HG02943 (cell line): Measurements from ENCODE around the gene MOB2.

Source experiments
- ATAC-seq: cut with Tn5 transposase; IDR thresholded peaks from one replicate; pipeline ENCODE4 v1.9.1; 2021; ENCODE audit warnings: mild to moderate bottlenecking, low read depth, moderate library complexity; ENCODE audit not compliant: unreplicated experiment

Gene MOB2

DNA sequence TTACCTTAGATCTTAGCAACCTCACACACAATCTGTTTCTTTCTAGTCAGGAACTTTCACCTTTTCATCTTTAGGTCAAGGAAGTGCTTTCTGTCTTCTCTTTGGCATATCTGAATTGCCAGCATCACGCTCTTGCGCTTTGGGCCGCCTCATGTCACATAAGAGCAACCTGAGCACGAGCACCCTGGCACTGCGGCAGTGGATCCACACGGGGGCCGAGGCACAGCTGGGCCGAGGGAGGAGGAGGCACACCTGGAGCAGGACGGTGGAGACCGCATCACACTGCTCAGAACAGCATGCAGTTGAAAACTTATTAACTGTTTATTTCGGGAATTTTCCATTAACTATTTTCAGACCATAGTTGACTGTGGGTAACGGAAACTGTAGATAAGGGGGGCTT lies 10.7 kb downstream of the MOB2 start:
- no peak for ATAC-seq

DNA sequence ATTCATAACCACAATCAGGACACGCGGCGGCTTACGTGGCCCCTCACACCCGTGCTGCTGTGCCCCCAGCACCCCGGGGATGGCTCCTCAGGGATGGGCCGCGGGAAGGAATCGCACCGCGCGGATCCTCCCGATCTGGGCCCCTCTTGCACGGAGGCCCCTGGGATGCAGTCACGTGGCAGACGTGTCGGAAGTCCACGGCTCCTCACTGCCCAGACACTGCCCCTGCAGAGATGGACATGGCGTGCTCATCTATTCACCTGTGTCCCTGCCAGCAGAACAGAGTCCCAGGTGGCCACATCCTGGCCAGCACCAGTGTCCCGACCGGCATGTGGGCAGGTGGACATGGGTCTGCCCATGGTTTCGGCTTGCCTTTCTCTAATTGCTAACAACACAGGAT lies 12.8 kb downstream of the MOB2 start:
- no peak for ATAC-seq

DNA sequence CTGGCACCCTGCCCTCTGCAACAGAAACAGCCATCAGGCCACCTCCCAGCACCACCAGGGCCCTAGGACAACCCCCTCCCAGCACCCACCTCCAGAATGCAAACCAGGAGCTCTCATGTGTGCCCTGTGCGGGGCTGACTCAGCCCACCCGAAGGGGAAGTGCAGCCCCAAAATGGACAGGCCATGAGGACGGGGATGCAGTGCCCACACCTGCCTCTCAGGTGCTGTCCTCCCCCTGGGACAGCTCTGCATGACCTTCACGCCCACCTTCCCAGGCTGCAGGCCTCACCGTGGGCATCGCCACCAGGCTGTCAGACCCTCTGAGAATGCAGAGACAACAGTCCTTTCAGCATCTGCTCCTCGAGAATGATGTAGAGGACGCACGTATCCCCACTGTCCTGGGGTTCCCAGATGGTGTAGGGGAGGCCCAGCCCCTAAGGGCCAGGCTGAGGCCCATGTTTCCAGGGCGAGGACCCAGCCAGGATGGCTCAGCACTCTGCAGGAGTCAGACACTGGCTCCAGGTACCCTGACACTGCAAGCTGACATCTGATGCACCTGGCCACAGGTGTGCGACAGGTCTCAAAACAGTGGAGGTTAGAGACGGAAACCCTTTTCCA lies 13.5 kb downstream of the MOB2 start:
- no peak for ATAC-seq

DNA sequence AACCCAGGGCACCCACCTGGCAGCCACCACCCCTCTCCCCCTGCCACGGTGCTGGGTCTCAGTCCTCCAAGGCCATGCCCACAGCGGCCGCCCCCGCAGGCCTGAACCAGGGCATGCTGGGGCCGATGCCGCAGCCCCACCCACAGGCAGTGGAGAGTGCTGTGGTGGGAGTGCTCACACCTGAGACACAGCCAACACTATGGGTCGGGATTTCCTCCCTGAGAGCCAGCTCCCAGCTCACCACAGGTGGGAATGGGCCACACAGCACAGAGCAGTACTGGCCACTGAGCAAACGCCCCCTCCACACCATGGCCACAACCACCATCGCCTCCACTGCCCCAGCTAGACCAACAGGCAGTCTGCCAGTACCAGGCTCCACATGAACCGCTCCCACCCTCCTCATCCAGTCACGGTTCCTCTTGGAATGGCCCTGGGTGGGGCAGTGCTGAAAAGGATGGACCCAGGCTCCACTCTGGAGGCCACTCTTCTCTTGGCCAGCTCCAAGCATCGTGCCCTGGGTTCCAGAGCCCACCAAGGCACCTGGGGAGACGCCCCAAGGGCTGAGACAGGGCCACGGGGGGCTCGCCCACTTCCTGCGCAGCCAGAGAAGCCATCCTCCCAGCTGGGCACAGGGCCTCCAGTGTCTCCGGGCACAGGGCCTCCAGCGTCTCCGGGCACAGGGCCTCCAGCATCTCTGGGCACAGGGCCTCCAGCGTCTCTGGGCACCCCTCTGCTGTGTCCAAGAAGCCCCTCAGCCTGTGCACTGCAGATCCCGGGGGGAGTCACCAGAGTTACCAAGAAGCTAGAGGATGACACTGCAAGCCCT lies 14.2 kb downstream of the MOB2 start:
- ATAC-seq, result no peak

DNA sequence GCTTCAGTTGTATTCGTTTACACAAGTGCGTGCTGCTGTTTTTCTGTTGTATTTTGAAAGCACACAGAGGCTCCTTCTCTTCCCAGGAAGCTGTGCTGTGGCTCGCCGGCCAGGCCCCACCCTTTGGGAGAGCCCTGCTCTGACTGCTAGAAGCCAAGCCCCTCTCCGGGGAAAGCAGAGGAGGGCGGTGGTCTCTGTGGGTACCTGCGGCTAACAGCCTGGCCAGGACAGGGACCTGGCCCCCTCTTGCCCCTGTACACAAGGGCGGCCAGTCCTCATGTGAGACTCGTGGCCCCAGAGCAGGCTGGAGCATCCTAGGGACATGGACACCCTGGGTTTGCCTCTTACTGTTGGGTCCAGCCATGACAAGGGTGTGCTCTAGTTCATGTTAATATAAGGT lies 14.8 kb downstream of the MOB2 start:
- no peak for ATAC-seq

DNA sequence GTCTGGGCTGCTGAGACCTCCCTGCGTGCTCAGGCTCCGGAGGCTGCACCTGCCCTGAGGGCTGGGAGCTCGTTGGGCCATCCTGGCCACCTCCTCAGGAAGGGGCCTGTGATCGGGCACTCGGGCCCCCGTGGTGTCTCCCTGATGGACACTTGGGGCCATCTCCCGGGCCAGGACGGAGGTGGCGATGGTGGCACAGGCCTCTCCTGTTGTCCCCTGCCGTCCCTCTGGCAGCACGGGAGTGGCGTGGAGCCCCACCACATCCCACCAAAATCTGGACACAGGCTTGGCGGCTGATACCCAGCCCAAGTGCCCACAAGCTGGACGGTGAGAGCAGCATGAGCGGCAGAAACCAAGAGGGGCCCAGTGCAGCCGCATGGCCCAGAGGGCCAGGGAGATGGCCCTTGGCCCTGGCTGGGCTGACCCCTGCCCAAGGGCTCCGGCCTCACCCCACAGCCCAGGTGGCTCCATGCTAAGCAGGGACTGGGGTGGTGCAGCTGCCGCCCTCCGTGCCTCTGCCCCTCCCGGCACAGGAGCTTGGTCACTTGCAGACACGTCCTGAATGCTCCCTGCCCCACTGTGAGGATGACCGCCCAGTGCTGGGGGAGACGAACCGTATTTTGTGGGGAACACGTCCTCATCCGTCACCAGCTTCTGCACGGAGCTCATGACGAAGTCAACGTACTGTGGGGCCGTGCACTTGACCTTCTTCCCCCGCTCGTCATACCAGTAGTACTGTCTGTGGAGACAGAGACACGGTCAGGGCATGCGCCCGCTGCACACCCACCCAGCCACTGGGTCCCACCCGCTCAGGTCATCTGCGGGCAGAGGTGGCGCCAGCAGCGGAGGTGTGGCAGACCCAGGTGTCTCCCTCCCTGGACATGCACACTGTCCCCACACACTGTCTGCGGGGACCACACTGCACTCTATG lies 15.6 kb downstream of the MOB2 start:
- ATAC-seq, result no peak

DNA sequence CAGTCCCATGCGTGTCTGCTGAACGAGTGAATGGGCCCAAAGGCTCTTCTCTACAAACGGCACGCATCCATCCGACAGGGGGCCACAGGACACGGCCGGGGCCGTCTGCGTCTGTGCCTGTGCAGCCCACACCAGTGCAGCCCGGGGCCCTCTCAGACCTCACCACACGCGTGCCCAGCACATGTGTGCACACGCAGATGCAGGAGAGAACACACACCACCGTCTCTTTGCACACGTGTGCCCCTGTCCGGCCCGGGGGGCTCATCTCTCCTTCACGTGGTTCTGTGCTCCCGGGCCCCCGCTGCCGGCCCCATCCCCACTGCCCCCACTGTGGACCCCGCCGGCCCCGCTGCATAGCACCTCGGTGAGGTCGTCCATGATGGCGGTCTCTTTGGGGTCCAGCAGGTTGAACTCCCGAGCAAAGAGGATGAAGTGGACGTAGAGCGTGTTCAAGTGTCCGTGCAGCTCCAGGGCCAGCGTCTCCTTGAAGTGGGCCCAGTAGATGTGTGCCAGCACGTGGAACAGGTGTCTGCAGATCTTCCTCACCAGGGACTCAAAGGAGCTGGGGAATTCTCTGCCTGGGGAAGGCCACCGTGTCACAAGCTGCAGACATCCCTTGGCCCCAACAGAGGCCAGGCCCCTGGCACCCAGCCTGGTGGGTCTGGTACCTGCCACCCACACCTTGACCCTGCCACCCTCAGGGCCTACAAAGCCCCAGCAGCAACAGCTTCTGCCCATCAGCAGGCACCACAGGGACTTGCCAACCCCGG lies 16.5 kb downstream of the MOB2 start:
- no peak for ATAC-seq

DNA sequence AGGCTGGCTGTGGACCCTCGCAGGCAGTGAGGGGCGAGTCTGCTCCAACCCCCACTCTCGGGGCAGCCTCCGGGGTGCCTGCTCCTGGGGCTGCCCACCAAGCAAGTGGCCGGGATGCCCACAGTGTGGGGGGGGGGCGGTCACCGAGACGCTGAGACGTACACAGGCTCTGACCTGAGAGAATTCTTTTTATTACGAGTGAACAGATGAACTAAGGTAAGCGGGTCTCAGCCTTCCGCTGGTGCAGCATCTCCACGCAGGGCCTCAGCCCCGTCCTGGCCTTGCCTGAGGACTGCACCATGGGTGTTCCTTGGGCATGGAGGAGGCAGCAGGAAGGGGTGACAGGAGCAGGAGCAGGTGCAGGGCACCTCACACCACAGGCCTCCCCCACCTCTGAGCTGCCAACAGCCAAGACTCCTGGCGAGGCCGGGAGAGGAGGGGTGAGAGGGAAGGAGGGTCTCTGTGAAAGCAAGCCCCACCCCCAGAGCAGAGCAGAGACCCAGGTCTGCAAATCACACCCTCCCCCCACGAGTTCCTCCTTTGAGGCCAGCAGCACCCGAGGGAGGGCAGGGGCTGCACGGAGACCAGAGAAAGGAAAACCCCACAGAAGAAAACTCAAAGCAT lies 17.2 kb downstream of the MOB2 start:
- ATAC-seq, result no peak

DNA sequence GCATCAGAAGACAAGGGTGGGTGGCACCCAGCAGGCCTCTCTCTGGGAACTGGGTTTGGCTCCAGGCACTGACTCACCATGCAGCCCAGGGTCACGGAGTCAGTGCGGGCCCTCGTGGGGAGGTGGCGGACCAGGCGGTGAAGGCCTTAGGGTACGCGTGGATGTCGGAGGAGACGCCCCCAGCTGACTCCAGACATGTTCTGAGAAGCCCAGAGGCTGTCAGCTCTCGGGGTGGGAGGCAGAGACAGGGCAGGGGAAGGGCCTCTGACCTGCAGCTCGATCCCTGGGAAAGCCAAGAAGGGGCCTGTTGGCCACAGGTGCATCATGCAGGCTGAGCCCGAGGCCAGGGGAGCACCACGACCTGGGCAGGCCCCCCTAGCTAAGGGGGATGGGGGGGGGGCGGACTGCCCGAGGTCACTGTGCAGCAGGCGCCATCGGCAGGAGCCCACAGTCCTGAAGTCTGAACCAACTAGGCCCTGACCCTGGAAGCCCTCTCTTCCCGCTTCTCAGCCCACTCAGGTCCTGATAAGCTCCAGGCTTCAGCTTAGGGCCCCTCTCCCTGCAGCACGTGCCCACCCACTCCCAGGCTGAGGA lies 18.0 kb downstream of the MOB2 start:
- ATAC-seq, result no peak

DNA sequence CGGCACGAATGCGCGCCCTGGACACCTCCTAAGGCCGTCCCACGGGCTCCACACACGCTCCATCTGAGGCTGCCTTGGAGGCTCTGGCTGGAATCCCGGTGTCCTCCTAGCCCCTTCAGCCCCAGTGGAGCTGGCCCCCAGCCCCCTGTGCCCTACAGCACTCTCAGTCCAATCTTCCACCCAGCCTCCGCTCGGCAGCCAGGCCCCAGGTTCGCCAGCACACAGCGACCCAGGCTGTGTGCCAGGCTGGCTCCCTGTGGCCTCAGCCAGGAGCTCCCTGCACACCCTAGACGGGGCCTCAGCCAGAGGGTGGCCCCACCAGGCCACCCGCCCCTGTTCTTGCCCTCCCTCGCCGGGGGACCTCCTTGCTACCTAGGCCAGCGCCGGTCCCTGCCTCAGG lies 18.6 kb downstream of the MOB2 start:
- ATAC-seq, result no peak

DNA sequence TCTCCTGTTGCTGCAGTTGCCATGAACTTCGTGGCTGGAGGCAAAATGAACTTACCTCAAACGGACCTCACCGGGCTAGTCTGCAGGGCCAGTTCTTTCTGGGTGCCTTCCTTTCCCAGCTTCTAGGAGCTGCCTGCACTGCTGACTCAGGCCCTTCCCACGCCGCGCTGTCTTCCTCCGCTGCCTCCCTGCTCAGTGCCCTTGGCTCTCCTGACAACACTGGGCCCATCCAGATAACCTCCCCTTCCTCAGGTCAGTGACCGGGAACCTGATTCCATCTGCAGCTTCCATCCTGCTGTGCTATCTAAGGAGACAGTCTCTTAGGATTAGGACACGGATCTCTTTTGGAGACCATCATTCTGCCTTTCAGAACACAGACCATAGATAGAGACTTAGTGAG lies 19.3 kb downstream of the MOB2 start:
- no peak for ATAC-seq

DNA sequence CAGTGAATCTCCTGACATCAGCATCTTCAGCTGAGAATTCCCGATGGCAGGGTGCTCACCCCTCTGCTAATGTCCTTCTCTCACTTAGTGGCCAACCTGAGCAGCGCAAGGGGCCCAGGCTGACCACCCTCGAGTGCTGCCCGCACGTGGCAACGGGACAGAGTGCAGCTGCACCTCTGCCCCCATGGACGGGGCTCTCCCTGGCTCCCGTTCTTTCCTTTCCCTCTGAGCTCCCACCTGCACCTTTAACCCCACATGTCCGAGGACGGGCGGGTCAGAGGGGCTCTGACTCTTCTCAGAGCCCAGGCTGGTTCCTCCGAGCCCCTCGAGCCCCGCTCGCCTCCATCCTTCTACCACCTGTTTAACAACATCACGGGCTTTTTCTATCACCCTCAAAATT lies 19.8 kb downstream of the MOB2 start:
- no peak for ATAC-seq

DNA sequence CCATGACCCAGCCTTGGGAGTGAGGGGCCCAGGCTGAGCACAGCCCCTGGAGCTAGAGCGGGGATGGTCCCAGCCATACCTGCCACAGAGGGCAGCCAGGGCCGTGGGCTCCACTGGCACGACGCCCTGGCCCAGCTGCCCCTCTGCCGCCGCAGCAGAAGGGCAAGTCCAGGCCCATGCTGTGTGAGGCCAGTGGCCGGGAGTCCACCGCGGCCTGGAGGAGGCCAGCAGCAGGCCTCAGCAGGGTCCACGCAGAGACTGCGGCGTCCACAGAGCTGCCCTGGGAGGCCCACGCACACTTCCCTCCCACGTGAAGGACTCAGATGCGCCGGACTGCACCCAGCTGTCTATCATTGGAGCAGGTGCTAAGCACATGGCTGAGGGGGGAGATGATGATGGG lies 23.5 kb downstream of the MOB2 start:
- no peak for ATAC-seq

DNA sequence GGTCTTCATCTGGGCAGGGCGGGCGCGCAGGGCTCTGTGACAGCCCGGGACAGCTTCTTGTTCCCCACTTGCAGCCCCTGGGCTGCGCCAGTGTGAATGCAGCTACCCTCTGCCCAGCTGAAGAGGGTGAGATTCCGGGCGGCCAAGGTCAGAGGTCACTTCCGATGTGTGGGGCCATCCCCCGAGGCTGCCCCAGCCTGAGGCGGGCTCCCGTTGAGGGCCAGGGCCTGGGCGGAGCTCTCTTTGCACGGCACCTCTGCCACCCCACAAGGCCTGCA lies 23.9 kb downstream of the MOB2 start:
- no peak for ATAC-seq

DNA sequence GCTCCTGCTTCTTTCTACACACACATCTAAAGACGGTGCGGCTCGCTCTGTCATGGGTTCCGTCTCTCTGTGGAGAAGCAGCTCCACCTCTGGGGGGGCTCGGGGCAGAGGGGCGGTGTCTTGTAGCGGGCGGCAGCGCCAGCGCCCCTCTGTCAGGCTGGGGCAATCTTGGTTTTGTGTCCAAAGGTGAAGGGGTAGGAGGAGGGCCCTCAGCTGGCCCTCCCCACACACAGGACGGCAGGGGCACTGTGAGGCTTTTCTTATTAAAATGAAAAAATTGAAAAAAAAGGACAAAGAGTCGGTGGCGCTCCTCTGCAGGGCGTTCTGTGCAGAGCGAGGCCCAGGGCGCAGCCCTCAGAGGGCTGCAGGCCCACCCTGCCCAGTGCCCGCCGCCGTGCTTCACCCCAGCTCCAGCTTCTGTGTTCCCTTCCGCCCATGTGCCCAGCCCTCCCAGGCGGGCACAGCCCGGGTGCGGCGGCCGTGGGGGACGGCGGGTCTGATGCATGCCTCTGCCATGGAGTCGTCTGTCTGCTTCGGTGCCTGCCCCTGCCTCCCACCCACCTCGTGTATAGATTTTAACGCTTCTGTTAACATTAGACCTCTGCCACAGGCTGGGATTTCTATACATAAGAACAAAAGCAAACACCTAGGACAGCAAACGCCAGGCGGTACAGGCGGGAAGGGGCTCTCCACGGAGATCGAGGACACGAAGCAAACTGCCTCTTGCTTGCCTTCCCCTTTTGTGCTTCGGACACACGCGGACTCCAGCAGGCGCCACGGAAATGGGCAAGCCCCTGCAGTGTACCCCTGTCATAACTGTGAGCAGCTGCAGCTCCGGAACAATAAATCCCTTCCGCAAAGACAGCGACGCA lies 24.5 kb downstream of the MOB2 start:
- ATAC-seq, result no peak

DNA sequence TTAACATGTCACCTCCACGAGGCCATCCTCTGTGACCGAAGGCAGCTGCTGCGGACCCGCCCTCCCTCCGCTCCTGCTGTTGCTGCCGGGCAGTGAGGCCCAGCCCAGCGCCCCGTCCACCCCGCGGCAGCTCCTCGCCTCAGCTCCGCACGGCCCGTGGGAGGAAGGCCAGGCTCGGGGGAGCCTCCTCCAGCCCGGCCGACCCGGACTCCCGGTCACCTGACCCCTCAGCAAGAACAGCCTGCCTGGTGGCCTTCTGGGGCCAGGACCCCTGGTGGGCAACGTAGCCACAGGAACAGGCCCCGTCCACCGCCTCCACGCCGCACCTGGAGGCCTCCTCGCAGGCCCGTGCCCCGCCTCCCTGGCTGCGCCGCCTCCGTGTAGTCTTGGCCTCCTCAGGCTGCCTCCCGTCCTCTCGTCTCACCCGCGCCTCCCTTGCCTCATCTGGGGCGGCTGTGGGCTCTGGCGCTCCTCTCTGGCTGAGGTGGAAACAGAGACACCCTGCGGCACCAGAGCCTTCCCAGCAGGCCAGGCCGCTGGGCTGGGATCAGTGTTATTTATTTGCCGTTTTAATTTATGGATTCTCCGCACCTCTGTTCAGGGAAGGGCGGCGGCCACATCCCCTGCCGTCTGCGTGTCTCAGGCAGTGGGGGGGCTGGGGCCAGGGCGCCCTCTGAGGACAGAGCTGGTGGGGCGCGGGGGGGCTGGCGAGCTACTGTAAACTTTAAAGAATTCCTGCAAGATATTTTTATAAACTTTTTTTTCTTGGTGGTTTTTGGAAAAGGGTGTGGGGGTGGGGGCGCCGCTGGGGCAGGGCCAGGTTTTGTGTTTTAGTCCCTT lies 25.4 kb downstream of the MOB2 start:
- no peak for ATAC-seq

DNA sequence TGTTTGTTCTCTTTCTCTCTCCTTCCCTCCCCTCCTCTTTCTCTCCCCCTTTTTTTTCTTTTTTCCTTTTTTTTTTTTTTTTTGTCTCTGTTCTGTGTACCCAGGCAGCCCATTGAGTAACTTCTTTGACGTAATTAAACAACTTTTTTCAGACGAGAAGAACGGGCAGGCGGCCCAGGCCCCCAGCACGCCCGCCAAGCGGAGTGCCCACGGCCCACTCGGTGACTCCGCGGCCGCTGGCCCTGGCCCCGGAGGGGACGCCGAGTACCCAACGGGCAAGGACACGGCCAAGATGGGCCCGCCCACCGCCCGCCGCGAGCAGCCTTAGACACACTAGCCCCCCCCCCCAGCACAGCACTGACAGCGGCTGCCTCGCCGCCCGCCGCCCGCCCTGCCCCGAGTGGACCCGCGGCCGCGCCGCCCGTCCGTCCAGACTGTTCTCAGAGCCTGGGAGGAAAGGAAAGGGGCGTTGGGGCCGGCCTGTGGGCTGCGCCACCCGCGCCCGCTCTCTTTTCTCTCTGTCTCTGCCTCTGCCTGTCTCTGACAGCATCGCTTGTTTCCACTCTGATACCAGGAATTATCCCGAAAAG lies 26.1 kb downstream of the MOB2 start:
- no peak for ATAC-seq
